ENCODE data around the gene CCDC69. TPM values are rescaled to one million over a fixed set of nuclear protein-coding genes. Genes with fewer than 3 reads are reported as not detected.
"Not testable (repeated sequence)": the region's sequence is repeated elsewhere in the genome, so short reads cannot be mapped to it uniquely, and the experiment has no call there.

The CCDC69 gene
- total RNA-seq, 4 donors from 2014 or later: 118 to 287 (median 228) TPM

DNA sequence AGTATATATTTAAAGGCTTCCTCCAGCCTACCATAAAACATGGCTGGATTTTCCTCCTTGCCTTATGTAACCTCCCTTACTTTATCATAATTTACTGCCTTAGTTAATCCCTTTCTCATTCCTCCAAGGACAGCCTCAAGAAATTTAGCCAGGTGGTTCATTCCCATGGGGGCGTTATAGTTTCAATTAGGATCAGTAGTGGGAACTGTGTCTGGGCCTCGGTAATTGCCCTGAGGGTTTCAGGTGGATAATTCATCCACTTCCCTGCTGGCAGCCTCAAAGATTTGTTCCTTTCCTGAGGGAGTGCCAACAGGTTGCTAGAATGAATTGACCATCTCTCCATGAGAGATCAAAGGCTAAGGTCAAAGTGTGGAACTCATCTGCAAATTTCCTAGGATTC is 24.8 kb upstream of the CCDC69 start:
- TF ChIP-seq, protein P1, sequence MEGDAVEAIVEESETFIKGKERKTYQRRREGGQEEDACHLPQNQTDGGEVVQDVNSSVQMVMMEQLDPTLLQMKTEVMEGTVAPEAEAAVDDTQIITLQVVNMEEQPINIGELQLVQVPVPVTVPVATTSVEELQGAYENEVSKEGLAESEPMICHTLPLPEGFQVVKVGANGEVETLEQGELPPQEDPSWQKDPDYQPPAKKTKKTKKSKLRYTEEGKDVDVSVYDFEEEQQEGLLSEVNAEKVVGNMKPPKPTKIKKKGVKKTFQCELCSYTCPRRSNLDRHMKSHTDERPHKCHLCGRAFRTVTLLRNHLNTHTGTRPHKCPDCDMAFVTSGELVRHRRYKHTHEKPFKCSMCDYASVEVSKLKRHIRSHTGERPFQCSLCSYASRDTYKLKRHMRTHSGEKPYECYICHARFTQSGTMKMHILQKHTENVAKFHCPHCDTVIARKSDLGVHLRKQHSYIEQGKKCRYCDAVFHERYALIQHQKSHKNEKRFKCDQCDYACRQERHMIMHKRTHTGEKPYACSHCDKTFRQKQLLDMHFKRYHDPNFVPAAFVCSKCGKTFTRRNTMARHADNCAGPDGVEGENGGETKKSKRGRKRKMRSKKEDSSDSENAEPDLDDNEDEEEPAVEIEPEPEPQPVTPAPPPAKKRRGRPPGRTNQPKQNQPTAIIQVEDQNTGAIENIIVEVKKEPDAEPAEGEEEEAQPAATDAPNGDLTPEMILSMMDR (IDR thresholded peaks at IDR 0.05): no peak
- no peak for DNase-seq (ENCODE audit: low spot score)
- ATAC-seq (ENCODE audit: low FRiP score): no peak

DNA sequence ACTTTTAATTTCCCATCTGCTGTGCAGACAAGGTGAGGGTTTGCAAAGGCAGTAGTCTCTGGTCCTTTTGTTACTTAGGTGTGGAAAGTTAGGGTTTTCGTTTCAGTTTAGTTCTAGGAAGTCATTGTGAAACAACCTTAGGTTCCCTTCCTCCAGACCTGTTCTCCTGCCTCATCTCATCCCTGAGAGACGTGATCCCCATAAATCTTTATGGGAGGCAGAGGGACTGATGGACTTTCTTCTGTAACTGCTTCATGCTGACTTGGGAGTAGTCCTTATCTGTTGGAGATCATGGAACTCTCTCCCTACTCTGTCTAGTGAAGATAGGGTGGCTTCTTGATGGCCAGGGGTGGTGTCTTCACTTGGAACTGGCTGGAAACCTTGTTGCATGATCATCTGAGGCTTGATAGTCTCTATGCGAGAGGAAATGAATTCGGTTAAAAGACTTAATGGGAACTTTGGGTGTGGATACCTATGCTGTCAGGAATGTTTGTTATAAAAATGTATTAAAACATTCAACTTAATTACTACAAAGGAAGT is 21.9 kb upstream of the CCDC69 start:
- TF ChIP-seq, protein P1 (IDR thresholded peaks at IDR 0.05): no peak
- ATAC-seq (ENCODE audit: low FRiP score) (no peak), DNase-seq (ENCODE audit: low spot score) (no peak)

DNA sequence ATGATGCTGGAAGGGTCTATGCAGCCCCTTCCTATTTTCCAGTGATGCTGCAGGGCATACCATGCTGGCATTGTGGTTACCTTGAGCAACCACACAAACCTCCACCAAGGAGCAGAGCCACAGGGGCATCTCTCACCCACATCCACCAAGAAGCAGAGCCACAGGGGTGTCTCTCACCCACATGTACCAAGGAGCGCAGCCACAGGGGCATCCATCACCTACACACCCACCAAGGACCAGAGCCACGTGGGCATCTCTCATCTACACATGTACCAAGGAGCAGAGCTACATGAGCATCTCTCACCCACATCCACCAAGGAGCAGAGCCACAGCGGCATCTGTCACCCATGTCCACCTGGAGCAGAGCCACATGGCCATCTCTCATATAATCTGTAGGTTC is 20.3 kb upstream of the CCDC69 start:
- DNase-seq (ENCODE audit: low spot score) (no peak), ATAC-seq (ENCODE audit: low FRiP score) (no peak)
- TF ChIP-seq, protein P1 (IDR thresholded peaks at IDR 0.05): no peak

DNA sequence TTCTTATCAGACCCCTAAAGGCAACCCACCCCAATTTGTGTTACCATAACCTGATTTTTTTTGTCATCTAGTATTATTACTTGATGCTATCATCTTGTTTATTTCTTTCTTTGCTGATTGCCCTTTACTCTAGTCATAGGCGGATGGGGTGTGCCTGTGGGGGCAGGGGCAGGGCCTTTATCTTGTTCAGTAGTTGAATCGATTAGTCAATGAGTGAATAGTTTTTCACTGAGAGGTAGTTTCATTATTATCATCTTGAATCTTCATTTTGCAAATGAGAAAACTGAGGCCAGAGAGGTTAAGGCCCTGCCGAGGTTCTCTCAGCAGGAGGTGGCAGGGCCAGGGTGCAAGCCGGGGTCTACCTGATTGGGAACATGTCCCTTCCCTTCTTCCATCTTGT is 19.7 kb upstream of the CCDC69 start:
- DNase-seq (ENCODE audit: low spot score) (no peak), ATAC-seq (ENCODE audit: low FRiP score) (no peak)
- TF ChIP-seq, protein P1 (IDR thresholded peaks at IDR 0.05): no peak

DNA sequence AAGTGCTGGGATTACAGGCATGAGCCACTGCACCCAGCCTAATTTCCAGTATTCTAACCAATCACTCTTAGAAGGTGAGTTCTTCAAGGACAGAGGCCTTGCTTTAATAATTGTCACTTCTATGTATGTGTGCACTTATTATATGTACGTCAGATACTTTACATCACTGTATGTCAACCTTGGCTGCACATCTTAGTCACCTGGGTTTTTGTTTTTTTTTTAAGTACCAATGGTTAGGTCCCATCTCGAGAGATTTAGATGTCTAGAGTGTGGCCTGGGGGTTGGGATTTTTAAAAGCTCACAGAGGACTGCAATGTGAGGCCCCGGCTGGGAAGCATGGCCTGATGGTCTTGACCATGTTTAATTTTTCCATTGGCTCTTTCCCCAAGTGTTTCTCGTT is 19.2 kb upstream of the CCDC69 start:
- no peak for DNase-seq (ENCODE audit: low spot score)
- ATAC-seq (ENCODE audit: low FRiP score): no peak
- TF ChIP-seq, protein P1 (IDR thresholded peaks at IDR 0.05): no peak

DNA sequence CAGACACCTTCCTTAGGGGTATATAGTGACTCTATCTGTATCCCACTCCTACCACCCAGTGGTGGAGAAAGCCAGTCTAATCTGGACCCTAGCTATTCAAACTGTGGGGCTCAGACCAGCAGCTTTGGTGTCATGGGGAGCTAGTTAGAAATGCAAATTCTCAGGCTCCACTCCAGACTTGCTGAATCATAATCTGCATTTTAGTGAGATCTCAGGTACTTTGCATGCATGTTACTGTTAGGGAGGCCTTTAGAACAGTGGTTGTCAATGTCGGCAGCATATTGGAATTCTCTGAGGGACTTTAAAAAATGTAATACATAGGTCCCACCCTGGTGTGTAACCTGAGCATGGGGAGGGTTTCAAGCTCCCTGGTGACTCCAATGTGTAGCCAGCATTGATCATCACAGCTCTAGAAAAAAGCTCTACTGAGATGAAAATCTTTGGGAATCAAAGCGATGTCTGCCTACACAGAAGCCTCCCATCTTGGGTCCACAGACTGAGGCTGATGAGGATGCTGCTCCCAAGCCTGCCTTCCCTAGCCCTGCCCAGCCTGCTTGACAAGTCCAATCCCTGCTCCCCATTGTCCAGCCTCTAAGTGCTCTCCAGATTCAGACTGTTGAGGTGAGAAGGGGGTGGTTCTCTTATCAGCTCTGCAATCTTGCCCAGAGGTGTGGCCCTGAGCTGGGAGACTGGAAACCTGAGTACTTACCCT is 17.2 kb upstream of the CCDC69 start:
- no peak for ATAC-seq (ENCODE audit: low FRiP score)
- DNase-seq (ENCODE audit: low spot score): no peak
- TF ChIP-seq, protein P1 (IDR thresholded peaks at IDR 0.05): no peak

DNA sequence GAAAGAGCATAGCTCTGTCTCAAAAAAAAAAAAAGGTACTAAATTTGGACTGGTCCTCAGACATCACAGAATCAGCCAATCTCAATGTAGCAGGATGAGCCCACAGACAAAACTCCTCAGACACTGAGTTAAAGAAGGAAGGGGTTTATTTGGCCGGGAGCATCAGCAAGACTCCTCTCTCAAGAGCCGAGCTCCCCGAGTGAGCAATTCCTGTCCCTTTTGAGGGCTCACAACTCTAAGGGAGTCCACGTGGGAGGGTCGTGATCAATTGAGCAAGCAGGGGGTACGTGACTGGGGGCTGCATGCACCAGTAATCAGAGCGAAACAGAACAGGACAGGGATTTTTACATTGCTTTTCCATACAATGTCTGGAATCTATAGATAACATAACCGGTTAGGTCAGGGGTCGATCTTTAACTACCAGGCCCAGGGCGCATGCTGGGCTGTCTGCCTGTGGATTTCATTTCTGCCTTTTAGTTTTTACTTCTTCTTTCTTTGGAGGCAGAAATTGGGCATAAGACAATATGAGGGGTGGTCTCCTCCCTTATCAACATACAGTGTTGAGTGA is 16.5 kb upstream of the CCDC69 start:
- not testable (repeated sequence) for ATAC-seq (ENCODE audit: low FRiP score); DNase-seq (ENCODE audit: low spot score)
